Measurements from ENCODE around the gene B3GALNT1.

Gene B3GALNT1

DNA sequence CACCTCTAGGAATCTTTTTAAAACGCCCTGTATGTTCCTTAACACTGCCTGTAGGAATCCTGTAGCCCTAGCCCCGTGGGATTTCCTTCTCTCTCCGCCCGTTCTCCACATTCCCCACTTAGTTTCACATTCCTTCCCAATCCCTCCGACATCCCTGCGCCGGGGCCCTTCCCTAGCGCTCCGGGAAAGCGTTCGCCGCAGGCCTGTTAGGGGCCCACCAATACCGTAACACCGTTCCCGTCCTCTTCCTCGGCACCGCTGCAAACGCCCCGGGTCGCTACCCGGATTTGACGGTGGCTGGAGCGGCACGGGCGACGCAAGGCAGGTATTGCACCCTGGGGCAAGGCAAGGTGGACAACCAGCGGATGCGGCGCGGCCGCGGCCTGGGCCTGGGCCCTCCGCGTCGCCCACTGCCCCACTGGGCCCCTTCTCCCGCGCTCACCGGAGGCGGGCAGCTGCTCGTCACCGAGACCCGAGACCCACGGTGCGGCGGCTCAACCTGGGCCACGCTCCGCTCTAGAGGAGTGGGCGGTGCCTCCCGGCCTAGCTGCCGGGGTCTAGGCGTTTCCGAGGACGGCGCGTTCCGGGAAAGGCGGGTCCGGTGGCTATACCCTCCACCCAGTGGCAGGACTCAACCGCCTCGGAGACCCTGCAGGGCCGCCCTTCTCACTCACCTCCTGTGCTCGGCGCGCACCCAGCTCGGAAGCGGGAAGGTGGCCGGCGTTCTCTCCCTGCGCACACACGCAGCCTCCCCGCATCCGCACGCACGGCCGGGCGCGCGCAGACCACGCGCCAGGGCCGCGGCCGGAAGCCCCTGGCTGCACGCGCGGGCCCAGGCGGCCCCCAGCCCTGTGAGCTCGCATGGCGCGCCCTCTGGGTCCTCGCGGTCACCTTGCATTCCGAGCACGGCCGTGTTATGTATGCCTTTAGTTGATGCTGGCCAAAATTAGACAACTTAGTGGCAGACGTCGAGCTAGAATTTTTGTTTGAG is at the start of gene B3GALNT1:
Gene B3GALNT1, minus strand, starts transcription at position 789 of the 991 bp plus-strand sequence. CDS start 18,595 bp downstream, outside the sequence.
- DNase-seq = no peak

GRCh38 chr3:161153480-161153879 is 48.3 kb upstream of the B3GALNT1 start:
- DNase-seq = no peak

DNA sequence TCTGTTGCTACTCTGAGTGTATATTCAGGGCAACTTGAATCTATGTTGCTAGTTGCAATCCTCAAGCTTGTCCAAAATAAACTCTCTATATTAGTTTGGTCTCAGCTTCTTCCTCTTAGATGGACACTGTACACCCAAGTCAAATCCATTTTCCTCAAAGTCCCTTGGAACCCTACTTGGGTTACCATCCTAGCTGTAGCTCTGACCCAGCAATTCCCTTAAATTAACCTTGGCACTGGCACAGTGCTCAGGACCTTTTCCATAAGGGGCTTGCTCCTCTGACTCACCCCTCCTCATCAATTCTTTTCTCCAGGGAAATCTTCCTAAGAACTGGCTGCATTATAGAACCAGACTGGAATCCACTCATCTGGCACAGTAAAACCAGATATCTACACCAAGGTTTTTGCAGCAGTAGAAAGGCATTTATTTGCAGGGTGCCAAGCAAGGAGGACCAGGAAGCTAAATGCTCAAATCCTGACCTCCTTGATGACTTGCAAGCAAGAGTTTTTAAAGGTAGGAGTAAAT is 44.9 kb upstream of the B3GALNT1 start:
- no peak for DNase-seq

DNA sequence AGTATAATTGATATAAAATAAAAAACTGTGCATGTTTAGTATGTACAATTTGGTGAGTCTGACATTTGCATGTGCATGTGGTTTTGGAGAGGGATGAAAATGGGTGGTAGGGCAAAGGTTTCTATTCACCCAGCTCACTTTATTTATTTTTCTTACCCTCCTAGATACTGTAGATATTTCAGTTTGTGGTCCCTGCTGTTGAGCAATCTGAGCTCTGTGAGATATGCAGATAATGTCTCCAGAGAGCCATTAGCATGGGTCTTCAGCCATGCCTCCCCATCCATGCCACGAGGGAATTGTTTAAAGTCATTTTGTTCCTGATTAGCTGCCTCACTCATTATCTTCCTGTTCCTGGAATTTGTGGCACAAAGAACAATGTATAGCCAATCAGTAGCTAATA is 44.4 kb upstream of the B3GALNT1 start:
- no peak for DNase-seq

GRCh38 chr3:161148832-161149475 is 43.8 kb upstream of the B3GALNT1 start:
- no peak for DNase-seq

- no peak for DNase-seq
Measured at GRCh38 chr3:161142486-161142885, 37.3 kb upstream of the B3GALNT1 start.

DNA sequence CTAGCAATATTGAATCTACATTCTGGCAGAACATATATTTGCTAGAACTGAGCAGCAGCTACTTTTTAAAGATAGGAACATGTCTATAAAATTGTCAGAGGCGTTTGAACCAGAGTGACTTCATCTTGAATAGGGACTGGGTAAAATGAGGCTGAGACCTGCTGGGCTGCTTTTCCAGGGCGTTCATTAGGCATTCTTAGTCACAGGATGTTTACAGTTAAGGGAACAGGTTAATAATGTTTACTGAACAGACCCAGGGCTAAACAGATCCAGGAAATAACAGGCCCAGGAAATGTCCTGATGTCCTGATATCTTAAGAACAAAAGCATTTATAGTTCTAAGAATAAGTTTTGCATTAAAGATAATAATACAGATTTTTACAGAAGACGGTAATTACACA is 34.5 kb upstream of the B3GALNT1 start:
- DNase-seq = no peak

DNA sequence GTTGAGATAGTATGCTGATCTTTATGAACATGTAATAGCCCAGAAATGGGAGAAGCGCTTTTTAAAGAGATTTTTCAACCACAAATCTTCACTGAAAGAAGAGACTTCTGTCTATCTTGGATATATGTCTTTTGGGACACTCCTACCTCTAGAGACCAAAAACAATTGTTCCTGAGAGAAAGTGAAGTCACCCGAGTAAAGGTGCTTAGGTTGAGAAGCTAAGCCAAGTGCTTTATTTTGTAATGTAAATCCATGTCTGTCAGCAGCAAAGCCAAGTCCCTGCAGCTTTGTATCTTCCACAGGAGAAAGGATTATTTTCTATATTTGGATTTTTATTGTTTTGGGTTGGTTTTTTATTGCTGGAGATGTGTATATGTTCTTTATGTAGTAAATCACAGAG is 32.1 kb upstream of the B3GALNT1 start:
- no peak for DNase-seq

DNA sequence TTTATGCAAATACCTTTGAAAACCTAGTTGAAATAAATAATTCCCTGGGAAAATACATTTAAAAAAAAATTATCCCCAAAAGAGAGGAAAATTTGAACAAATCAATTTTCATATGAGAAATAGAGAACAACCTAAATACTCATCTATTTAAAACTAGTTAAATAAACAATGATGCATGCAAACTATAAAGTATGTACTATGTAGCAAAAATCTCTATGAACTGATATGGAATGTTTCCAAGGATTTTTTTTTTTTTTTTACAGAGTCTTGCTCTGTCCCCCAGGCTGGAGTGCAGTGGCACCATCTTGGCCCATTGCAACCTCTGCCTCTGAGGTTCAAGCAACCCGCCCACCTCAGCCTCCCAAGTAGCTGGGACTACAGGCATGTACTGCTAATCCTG is 27.2 kb upstream of the B3GALNT1 start:
- no peak for DNase-seq

- no peak for DNase-seq
Measured at GRCh38 chr3:161126495-161126894, 21.3 kb upstream of the B3GALNT1 start.

DNA sequence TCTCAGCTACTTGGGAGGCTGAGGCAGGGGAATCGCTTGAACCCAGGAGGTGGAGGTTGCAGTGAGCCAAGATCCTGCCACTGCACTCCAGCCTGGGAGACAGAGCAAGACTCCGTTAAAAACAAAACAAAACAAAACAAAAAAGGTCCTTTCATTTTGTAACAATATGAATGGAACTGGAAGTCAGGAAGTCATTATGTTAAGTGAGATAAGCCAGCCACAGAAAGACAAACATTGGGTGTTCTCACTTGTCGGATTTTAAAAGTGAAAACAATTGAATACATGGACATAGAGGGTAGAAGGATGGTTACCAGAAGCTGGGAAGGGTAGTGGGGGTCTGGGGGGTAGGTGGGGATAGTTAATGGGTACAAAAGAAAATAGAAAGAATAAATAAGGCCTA is 12.5 kb upstream of the B3GALNT1 start:
- no peak for DNase-seq

- DNase-seq = no peak
Measured at GRCh38 chr3:161108840-161109239, 3.7 kb upstream of the B3GALNT1 start.

GRCh38 chr3:161107311-161107710 is 2.2 kb upstream of the B3GALNT1 start:
- no peak for DNase-seq

- no peak for DNase-seq
Measured at GRCh38 chr3:161103776-161104385, 1.3 kb downstream of the B3GALNT1 start.

DNA sequence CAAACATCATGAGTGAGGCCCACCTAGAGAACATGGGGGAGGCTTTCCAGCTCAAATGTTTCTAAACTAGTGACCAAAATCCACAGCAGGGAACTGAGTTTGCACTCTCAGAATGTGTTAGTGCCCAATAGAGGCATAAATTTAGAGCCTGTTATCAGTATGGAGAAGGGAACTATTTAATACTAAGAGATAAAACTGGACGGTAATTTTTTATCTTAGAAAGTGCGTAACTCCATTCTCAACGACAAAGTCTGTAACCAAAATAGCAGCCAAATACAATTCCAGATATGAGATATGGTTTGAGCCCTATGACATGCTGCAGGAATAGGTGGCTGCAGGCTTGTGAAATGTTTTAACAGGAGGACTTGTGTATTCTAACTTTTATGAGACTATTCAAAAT is 3.5 kb downstream of the B3GALNT1 start:
- no peak for DNase-seq

GRCh38 chr3:161100994-161101393 is 4.2 kb downstream of the B3GALNT1 start:
- DNase-seq = no peak

- DNase-seq = peak; percentile 23
Measured at GRCh38 chr3:161096771-161097367, 8.3 kb downstream of the B3GALNT1 start.

DNA sequence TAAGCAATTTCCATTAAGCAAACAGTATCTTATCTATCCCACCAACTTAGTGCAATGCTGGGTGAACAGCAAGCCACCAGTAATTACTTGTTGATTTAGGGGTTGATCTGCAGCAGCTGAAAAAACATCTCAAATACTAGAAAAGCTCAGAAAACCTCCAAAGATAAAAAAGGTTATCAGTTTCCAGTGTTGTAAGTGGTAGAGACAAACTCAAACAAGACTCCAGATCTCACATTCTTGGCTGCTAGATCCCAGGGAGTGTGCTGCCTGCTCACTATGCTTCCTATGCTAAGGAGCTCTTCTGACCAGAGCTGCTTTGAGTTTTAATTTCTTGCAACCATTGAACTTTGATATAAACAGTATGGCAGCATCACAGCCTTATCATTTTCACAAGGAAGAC is 11.3 kb downstream of the B3GALNT1 start:
- DNase-seq = no peak

DNA sequence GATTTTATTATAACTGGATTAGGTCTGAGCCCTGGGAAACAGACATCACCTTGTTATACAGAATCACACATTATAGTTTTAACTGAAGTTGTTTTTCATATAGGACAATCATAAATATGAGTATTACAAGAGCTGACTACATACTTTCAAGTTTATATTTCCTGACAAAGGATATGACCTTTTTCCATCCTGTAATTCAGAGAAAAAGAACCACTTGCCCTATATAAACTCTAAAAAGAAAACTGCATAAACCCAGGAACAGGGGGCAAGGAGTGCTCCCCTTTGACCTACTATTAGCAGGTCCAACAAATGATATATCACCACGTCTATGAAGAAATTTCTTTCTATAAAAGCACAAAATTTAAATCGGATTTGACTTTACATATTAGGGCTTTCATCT is 20.9 kb downstream of the B3GALNT1 start:
- DNase-seq = no peak

DNA sequence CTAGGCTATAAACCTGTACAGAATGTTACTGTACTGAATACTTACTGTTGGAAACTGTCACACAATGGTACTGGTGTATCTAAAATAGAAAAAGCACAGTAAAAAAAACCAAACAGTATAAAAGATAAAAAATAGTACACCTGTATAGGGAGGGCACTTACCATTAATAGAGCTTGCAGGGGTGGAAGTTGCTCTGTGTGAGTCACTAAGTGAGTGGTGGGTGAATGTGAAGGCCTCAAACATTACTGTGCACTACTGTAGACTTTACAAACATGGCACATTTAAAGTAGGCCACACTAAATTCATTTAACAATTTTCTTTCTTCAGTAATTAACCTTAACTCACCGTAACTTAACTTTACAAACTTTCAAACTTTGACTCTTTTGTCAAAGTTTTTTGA is 22.0 kb downstream of the B3GALNT1 start:
- DNase-seq = no peak

DNA sequence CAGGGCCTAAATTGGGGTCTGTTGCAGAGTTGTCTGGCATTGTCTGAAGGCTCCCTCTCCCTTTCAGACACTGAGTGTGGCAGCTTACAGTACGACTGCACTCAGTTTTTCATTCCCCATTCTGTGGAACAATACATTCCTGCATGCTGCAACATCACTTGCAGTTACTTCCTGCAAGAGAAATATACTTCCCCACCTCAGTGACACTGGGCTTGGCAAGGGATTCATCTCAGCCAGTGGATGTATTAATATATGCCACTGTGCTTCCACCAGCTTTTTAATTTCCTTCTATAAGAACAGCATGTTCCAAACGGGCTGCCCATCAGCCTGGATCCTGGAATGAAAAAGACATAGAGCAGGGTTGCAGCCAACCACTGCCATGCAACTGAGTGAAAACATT is 23.1 kb downstream of the B3GALNT1 start:
- DNase-seq = no peak

GRCh38 chr3:161081633-161082032 is 23.5 kb downstream of the B3GALNT1 start:
- DNase-seq = no peak

DNA sequence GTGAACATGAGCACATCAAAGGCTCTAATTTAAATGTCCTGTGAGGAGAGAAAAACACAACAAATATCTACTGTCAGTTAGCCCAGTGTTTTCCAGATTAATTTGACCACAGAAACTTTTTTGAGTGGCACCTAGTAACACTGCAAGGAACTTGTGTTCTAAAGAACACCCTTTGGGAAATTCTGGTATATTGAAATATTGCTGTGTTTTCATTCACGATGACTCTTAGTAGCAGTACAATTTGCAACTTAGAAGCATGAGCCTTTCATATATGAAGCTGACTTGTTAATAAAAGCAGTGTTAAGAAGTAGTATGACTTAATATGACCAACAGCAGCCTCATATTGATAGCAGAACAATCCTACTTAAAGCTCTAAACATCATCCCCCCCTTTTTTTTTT is 32.0 kb downstream of the B3GALNT1 start:
- DNase-seq = no peak

All from NCI-H1436 treated with DMSO at 0.1 percent for 48 hours (cell line).